Retina (tissue), 1 donor: ENCODE data around the gene CCSER2.
"Not testable (repeated sequence)": the region's sequence is repeated elsewhere in the genome, so short reads cannot be mapped to it uniquely, and the experiment has no call there.

Experiments used
- DNase-seq: peaks from one replicate; pipeline ENCODE4 v3.0.0-alpha.2; 2016

The CCSER2 gene

GRCh38 chr10:84401854-84402611 lies 73.6 kb downstream of the CCSER2 start:
- no peak for DNase-seq

GRCh38 chr10:84404783-84405182 lies 76.4 kb downstream of the CCSER2 start:
- DNase-seq: no peak

GRCh38 chr10:84405662-84406061 lies 77.3 kb downstream of the CCSER2 start:
- DNase-seq: no peak

GRCh38 chr10:84406561-84406960 lies 78.2 kb downstream of the CCSER2 start:
- no peak for DNase-seq

- no peak for DNase-seq
Measured at GRCh38 chr10:84407388-84408049, 79.1 kb downstream of the CCSER2 start.

GRCh38 chr10:84412482-84412881 lies 84.1 kb downstream of the CCSER2 start:
- no peak for DNase-seq

GRCh38 chr10:84414110-84414509 lies 85.7 kb downstream of the CCSER2 start:
- not testable (repeated sequence) for DNase-seq

- DNase-seq: no peak
Measured at GRCh38 chr10:84415539-84416244, 87.3 kb downstream of the CCSER2 start.

- no peak for DNase-seq
Measured at GRCh38 chr10:84416245-84416555, 87.8 kb downstream of the CCSER2 start.

- DNase-seq: no peak
Measured at GRCh38 chr10:84423719-84424118, 95.3 kb downstream of the CCSER2 start.

GRCh38 chr10:84424731-84425167 lies 96.4 kb downstream of the CCSER2 start:
- peak; percentile 21 for DNase-seq

- no peak for DNase-seq
Measured at GRCh38 chr10:84427903-84428650, 99.7 kb downstream of the CCSER2 start.

GRCh38 chr10:84428711-84429110 lies 100.3 kb downstream of the CCSER2 start:
- DNase-seq: no peak

- DNase-seq: peak; percentile 31
Measured at GRCh38 chr10:84429926-84430520, 101.6 kb downstream of the CCSER2 start.

- DNase-seq: no peak
Measured at GRCh38 chr10:84432891-84433290, 104.5 kb downstream of the CCSER2 start.

GRCh38 chr10:84440781-84441180 lies 112.4 kb downstream of the CCSER2 start:
- no peak for DNase-seq

- no peak for DNase-seq
Measured at GRCh38 chr10:84447701-84448400, 119.5 kb downstream of the CCSER2 start.

GRCh38 chr10:84449351-84449750 lies 121.0 kb downstream of the CCSER2 start:
- not testable (repeated sequence) for DNase-seq

- no peak for DNase-seq
Measured at GRCh38 chr10:84452003-84452402, 123.6 kb downstream of the CCSER2 start.

GRCh38 chr10:84453303-84453702 lies 124.9 kb downstream of the CCSER2 start:
- DNase-seq: no peak

GRCh38 chr10:84456126-84456525 lies 127.7 kb downstream of the CCSER2 start:
- DNase-seq: no peak

- no peak for DNase-seq
Measured at GRCh38 chr10:84460520-84460919, 132.1 kb downstream of the CCSER2 start.
